K562 (cell line): ENCODE data around the gene SLC39A5. TPM values are rescaled to one million over a fixed set of nuclear protein-coding genes. Genes with fewer than 3 reads are reported as not detected.

ENCODE experiments used
- ARHGAP35 ChIP-seq: fragments of 450-650 bp; IDR thresholded peaks from 2 replicates; pipeline ENCODE4 v1.6.1; 2018; ENCODE audit not compliant: partially characterized antibody
- BDP1 ChIP-seq: IDR thresholded peaks from 3 replicates; pipeline ENCODE4 v1.6.1; 2011; ENCODE audit not compliant: insufficient read length, insufficient read depth
- EP400 ChIP-seq: fragments of 450-650 bp; IDR thresholded peaks from 2 replicates; pipeline ENCODE4 v1.6.1; 2017; ENCODE audit warnings: antibody characterized with exemption, mild to moderate bottlenecking, moderate library complexity
- FOXM1 ChIP-seq, 2 experiments: fragments of 450-650 bp in 1 of 2; sonication (generic) in 1 of 2; formaldehyde crosslinking in 1 of 2; IDR thresholded peaks; 2 replicates each; pipeline versions ENCODE4 v1.6.1 to v1.9.0; 2017 to 2022; ENCODE audit warnings: low read depth in 2 of 2, mild to moderate bottlenecking in 2 of 2, missing genetic modification reagents in 1 of 2, moderate library complexity in 1 of 2
- HMG20B ChIP-seq: fragments of 250-450 bp; sonication (Bioruptor Pico); IDR thresholded peaks from 2 replicates; pipeline ENCODE4 v1.5.0; 2021; ENCODE audit warnings: mild to moderate bottlenecking
- HMGXB4 ChIP-seq: sonication (generic); formaldehyde crosslinking; IDR thresholded peaks from 2 replicates; pipeline ENCODE4 v1.8.1; 2023; ENCODE audit warnings: mild to moderate bottlenecking, missing genetic modification reagents
- HNRNPH1 ChIP-seq: fragments of 200-400 bp; formaldehyde crosslinking; optimal IDR thresholded peaks from 2 replicates; pipeline ENCODE3; 2017; ENCODE audit warnings: low read depth, mild to moderate bottlenecking, low read length, moderate library complexity
- ILF3 ChIP-seq: fragments of 450-650 bp; IDR thresholded peaks from 2 replicates; pipeline ENCODE4 v1.6.1; 2018; ENCODE audit warnings: antibody characterized with exemption, mild to moderate bottlenecking, moderate library complexity, borderline replicate concordance
- JUN ChIP-seq, 2 experiments: sonication (generic) in 1 of 2; formaldehyde crosslinking in 1 of 2; IDR thresholded peaks; 2 replicates each; pipeline versions ENCODE4 v1.6.1 to v1.8.0; 2012 to 2022; ENCODE audit warnings: borderline replicate concordance in 2 of 2, mild to moderate bottlenecking in 2 of 2, improper control_type of control experiment in 1 of 2, low read depth in 1 of 2, low read length in 1 of 2, missing genetic modification reagents in 1 of 2
- JUNB ChIP-seq: fragments of 450-650 bp; formaldehyde crosslinking; conservative IDR thresholded peaks from 2 replicates; pipeline ENCODE4 v1.4.0; 2020; ENCODE audit warnings: mild to moderate bottlenecking
- PHF8 ChIP-seq: fragments of 200-600 bp; sonication (generic); IDR thresholded peaks from 2 replicates; pipeline ENCODE4 v1.6.1; 2012; ENCODE audit warnings: mixed run types, mild to moderate bottlenecking, inconsistent platforms, low read length, moderate library complexity, borderline replicate concordance
- RAD51 ChIP-seq: fragments of 450-650 bp; IDR thresholded peaks from 2 replicates; pipeline ENCODE4 v1.7.1; 2016; ENCODE audit warnings: low read depth, mild to moderate bottlenecking, borderline replicate concordance
- RBM39 ChIP-seq: fragments of 200-400 bp; formaldehyde crosslinking; optimal IDR thresholded peaks from 2 replicates; pipeline ENCODE3; 2018; ENCODE audit warnings: low read depth, low read length
- STAT5B ChIP-seq: fragments of 250-450 bp; sonication (Bioruptor Pico); IDR thresholded peaks from 2 replicates; pipeline ENCODE4 v1.8.0; 2021; ENCODE audit warnings: mild to moderate bottlenecking, inconsistent platforms
- TRIM28 ChIP-seq: fragments of 450-650 bp; IDR thresholded peaks from 2 replicates; pipeline ENCODE4 v1.6.1; 2017
- YY1 ChIP-seq, 3 experiments: IDR thresholded peaks; 2 replicates each; pipeline ENCODE4 v1.6.1; 2011; ENCODE audit warnings: low read length in 2 of 3, mild to moderate bottlenecking in 2 of 3, moderate library complexity in 2 of 3, borderline replicate concordance in 1 of 3, control low read depth in 1 of 3, low read depth in 1 of 3; ENCODE audit not compliant: insufficient read depth in 3 of 3, insufficient replicate concordance in 2 of 3, control insufficient read depth in 1 of 3, insufficient read length in 1 of 3; ENCODE audit errors: extremely low read depth in 1 of 3
- ZBED1 ChIP-seq: IDR thresholded peaks from 2 replicates; pipeline ENCODE4 v1.6.1; 2014
- ZFP30 ChIP-seq: fragments of 250-450 bp; sonication (Bioruptor Pico); IDR thresholded peaks from 2 replicates; pipeline ENCODE4 v1.8.0; 2022; ENCODE audit warnings: moderate library complexity, mild to moderate bottlenecking, inconsistent platforms, borderline replicate concordance
- ZKSCAN3 ChIP-seq: fragments of 250-450 bp; sonication (Bioruptor Pico); IDR thresholded peaks from 2 replicates; pipeline ENCODE4 v1.4.0; 2020
- ZNF133 ChIP-seq: fragments of 250-450 bp; sonication (Bioruptor Pico); IDR thresholded peaks from 2 replicates; pipeline ENCODE4 v1.4.0; 2020; ENCODE audit warnings: mild to moderate bottlenecking
- ZNF253 ChIP-seq: fragments of 250-450 bp; sonication (Bioruptor Pico); conservative IDR thresholded peaks from 2 replicates; pipeline ENCODE4 v1.6.1; 2021; ENCODE audit warnings: mild to moderate bottlenecking
- ZNF707 ChIP-seq: fragments of 250-450 bp; sonication (Bioruptor Pico); conservative IDR thresholded peaks from 2 replicates; pipeline ENCODE4 v1.8.0; 2022; ENCODE audit warnings: inconsistent platforms, mild to moderate bottlenecking, moderate library complexity
- polyA plus RNA-seq, 8 experiments: library from polyadenylated mRNA; depleted of rRNA in 4 of 8; stranded (reverse) in 5 of 8; unstranded in 3 of 8; fragments of >200 nt; fragmentation: Nextera tagmentation in 2 of 8; fragmentation: Illumina TruSeq in 1 of 8; extraction: Ambion mirVana in 2 of 8; extraction: Trizol in 1 of 8; gene quantifications; 2 replicates each; pipeline versions ENCODE4 v1.2.1 to v1.2.3, GENCODE V29; 2011 to 2014; ENCODE audit warnings: inconsistent platforms in 1 of 8, missing spikeins in 1 of 8
- total RNA-seq, 7 experiments: library from RNA; depleted of rRNA in 6 of 7; stranded (reverse); fragments of >200 nt in 6 of 7; fragmentation: Illumina TruSeq in 2 of 7; extraction: Trizol in 2 of 7; gene quantifications; 2 replicates each; pipeline versions ENCODE4 v1.2.1 to v1.2.3, GENCODE V29; 2011 to 2021; ENCODE audit warnings: low replicate concordance in 1 of 7
- TF ChIP-seq, protein P1 (sequence below): sonication (generic); formaldehyde crosslinking; IDR thresholded peaks from 2 replicates; pipeline ENCODE4 v1.4.0; 2020; ENCODE audit warnings: mild to moderate bottlenecking, missing genetic modification reagents

Gene SLC39A5
- total and polyA plus RNA-seq, 9 of the 15 experiments (the other 6 are each of a cell fraction or from before 2014, with no cell fraction given) = 0.08 to 0.10 TPM; not detected in 7

GRCh38 chr12:56258068-56258819 is 28.4 kb downstream of the SLC39A5 start, which contains the start of gene ANKRD52 (continued):
- TF ChIP-seq PHF8 (peak; percentile 96), TRIM28 (no peak; the same call in 1 of the 2 replicates), ZNF253 (CRISPR knock-in tag) (no peak), JUNB (no peak), STAT5B (CRISPR knock-in tag) (no peak), ZFP30 (CRISPR knock-in tag) (no peak), ZBED1 (0 out of 2 replicates have a peak, but pooled peaks have one; percentile 53), JUN (IDR thresholded peaks at IDR 0.05; ENCODE audit: borderline replicate concordance, low read depth, low read length) (no peak), JUN (CRISPR knock-in tag; IDR thresholded peaks at IDR 0.05; ENCODE audit: borderline replicate concordance) (no peak), YY1 (IDR thresholded peaks at IDR 0.05; ENCODE audit: borderline replicate concordance in 1 of 3, control insufficient read depth in 1 of 3, extremely low read depth in 1 of 3, insufficient read depth in 3 of 3, insufficient read length in 1 of 3, insufficient replicate concordance in 2 of 3, low read depth in 1 of 3, low read length in 2 of 3) (peak in 2 of 3 experiments; percentile 54 to 64), HNRNPH1 (no peak), ZNF707 (no peak), RAD51 (no peak), HMGXB4 (CRISPR knock-in tag) (peak; percentile 96), ARHGAP35 (no peak), FOXM1 (IDR thresholded peaks at IDR 0.05; ENCODE audit: low read depth) (no peak), FOXM1 (CRISPR knock-in tag; IDR thresholded peaks at IDR 0.05; ENCODE audit: low read depth) (0 out of 2 replicates have a peak, but pooled peaks have one; percentile 37), ZNF133 (CRISPR knock-in tag) (no peak), BDP1 (no peak), EP400 (peak; percentile 50; the same call in 1 of the 2 replicates), RBM39 (no peak), HMG20B (CRISPR knock-in tag) (no peak), ZKSCAN3 (no peak), ILF3 (peak; percentile 83)
- TF ChIP-seq, protein P1, sequence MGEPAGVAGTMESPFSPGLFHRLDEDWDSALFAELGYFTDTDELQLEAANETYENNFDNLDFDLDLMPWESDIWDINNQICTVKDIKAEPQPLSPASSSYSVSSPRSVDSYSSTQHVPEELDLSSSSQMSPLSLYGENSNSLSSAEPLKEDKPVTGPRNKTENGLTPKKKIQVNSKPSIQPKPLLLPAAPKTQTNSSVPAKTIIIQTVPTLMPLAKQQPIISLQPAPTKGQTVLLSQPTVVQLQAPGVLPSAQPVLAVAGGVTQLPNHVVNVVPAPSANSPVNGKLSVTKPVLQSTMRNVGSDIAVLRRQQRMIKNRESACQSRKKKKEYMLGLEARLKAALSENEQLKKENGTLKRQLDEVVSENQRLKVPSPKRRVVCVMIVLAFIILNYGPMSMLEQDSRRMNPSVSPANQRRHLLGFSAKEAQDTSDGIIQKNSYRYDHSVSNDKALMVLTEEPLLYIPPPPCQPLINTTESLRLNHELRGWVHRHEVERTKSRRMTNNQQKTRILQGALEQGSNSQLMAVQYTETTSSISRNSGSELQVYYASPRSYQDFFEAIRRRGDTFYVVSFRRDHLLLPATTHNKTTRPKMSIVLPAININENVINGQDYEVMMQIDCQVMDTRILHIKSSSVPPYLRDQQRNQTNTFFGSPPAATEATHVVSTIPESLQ (CRISPR knock-in tag) = peak; percentile 82; the same call in 1 of the 2 replicates
